Measurements from ENCODE around the gene CFAP107. TPM values are rescaled to one million over a fixed set of nuclear protein-coding genes. Genes with fewer than 3 reads are reported as not detected.

CFAP107 gene
- total and polyA plus RNA-seq, 2 of the 4 experiments (the other 2 are of a cell fraction): not detected

DNA sequence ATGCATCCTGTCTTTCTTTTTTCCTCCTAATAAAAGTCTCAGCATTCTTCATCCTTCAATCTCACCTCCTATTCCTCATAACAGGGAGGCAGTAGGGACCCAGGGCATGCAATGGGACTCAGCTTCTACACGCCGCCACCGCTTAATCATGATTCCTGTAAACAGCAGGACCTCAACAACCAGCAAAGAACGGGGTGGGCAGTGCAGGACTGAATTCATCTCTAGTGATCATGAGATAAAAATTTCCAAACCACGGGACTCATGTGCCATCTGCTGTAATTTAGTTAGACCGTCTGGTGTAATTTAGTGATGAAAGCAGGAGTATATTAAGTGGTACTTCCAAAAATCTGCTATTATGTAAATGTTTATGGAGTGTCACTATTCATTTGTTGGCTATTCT is 32.9 kb downstream of the CFAP107 start:
- no peak overlapping the region for H3K56ac ChIP-seq (ENCODE audit: extremely low read depth, insufficient read depth, low read length)
- no peak overlapping the region for H3K18ac ChIP-seq (ENCODE audit: low read depth, low read length)
- H3K79me1 ChIP-seq (ENCODE audit: low read depth in 1 of 2, low read length in 2 of 2): no peaks in the 10 kb centered on the region
- H3K4ac ChIP-seq (ENCODE audit: low read depth, low read length): no peak overlapping the region
- H3K23ac ChIP-seq (ENCODE audit: low read depth, low read length): no peak overlapping the region
- intact Hi-C loops (cut with micrococcal nuclease) (no loop called here), in situ Hi-C loops (cut with MboI; ENCODE audit: low sequenced_read_pairs) (no loop called here), dilution Hi-C loops (cut with HindIII; ENCODE audit: low sequenced_read_pairs, unreplicated experiment) (no loop called here)
- no TSS peak for BruUV-seq (replicated peaks)
- H3K4me3 ChIP-seq (ENCODE audit: insufficient read depth, low read depth, low read length): no peak overlapping the region
- peaks cover 24% of the 10 kb centered on the region for H3K9me3 ChIP-seq (ENCODE audit: control insufficient read depth, insufficient read depth, low read length)
- no peaks in the 10 kb centered on the region for H3K27me3 ChIP-seq (ENCODE audit: control insufficient read depth, insufficient read depth, low read length)
- ATAC-seq (ENCODE audit: low read depth) (no peak), DNase-seq (no peak)
- H3K4me2 ChIP-seq (ENCODE audit: low read depth, low read length): no peak overlapping the region
- ChIA-PET CTCF (no interaction called here), POLR2A (ENCODE audit: unreplicated experiment) (no interaction called here)
- no peak overlapping the region for H4K91ac ChIP-seq (ENCODE audit: insufficient read depth, low read depth, low read length)
- no peak overlapping the region for H2AK9ac ChIP-seq (replicated peaks; ENCODE audit: low read depth, low read length, poor library complexity)
- no peak overlapping the region for H3K9ac ChIP-seq (ENCODE audit: low read depth, low read length)
- H4K5ac ChIP-seq (ENCODE audit: low read depth, low read length): no peak overlapping the region
- H2BK15ac ChIP-seq (ENCODE audit: low read depth, low read length): no peak overlapping the region
- no peak overlapping the region for H2BK5ac ChIP-seq (ENCODE audit: low read depth, low read length, poor library complexity, severe bottlenecking)
- no peak overlapping the region for H2AFZ ChIP-seq (replicated peaks; ENCODE audit: low read length, poor library complexity)
- no peak overlapping the region for H3K14ac ChIP-seq (replicated peaks; ENCODE audit: low read depth, low read length)
- no peak overlapping the region for H2AK5ac ChIP-seq (ENCODE audit: low read depth, low read length)
- no peaks in the 10 kb centered on the region for H4K20me1 ChIP-seq (ENCODE audit: insufficient read depth, low read length)
- 68% methylated on average over 3 of the region's 6 CpGs; no CpG with 5 or more reads in 1 of the 2 experiments for WGBS, 2 experiments (ENCODE audit: extremely low coverage in 2 of 2, insufficient read length in 1 of 2)
- no peaks in the 10 kb centered on the region for H3K36me3 ChIP-seq (ENCODE audit: control insufficient read depth, insufficient read depth, low read length)
- H2BK20ac ChIP-seq (ENCODE audit: low read depth, low read length): no peak overlapping the region
- no peak for TF ChIP-seq MAFK (IDR thresholded peaks at IDR 0.05; ENCODE audit: low read depth, low read length)
- TF ChIP-seq RAD21 (IDR thresholded peaks at IDR 0.05; ENCODE audit: low read length): no peak
- TF ChIP-seq FOS (IDR thresholded peaks at IDR 0.05; ENCODE audit: low read depth, low read length): no peak
- TF ChIP-seq USF2 (IDR thresholded peaks at IDR 0.05; ENCODE audit: low read depth, low read length): no peak
- TF ChIP-seq CHD1 (IDR thresholded peaks at IDR 0.05; ENCODE audit: low read depth, low read length): no peak
- no peak for TF ChIP-seq MXI1 (IDR thresholded peaks at IDR 0.05; ENCODE audit: borderline replicate concordance, low read depth, low read length)
- no peak for TF ChIP-seq RCOR1 (IDR thresholded peaks at IDR 0.05; ENCODE audit: insufficient replicate concordance, low read length)
- TF ChIP-seq, protein P1, sequence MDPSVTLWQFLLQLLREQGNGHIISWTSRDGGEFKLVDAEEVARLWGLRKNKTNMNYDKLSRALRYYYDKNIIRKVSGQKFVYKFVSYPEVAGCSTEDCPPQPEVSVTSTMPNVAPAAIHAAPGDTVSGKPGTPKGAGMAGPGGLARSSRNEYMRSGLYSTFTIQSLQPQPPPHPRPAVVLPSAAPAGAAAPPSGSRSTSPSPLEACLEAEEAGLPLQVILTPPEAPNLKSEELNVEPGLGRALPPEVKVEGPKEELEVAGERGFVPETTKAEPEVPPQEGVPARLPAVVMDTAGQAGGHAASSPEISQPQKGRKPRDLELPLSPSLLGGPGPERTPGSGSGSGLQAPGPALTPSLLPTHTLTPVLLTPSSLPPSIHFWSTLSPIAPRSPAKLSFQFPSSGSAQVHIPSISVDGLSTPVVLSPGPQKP (IDR thresholded peaks at IDR 0.05; ENCODE audit: borderline replicate concordance, low read depth, low read length): no peak
- TF ChIP-seq SMC3 (IDR thresholded peaks at IDR 0.05; ENCODE audit: low read depth, low read length): no peak
- no peak for TF ChIP-seq POLR2A (IDR thresholded peaks at IDR 0.05; ENCODE audit: low read depth, low read length)
- TF ChIP-seq BHLHE40 (IDR thresholded peaks at IDR 0.05; ENCODE audit: low read depth, low read length): no peak
- TF ChIP-seq MAZ (IDR thresholded peaks at IDR 0.05; ENCODE audit: borderline replicate concordance, low read depth, low read length): no peak
- TF ChIP-seq CEBPB (IDR thresholded peaks at IDR 0.05; ENCODE audit: low read depth, low read length): no peak
- no peak overlapping the region for H2BK120ac ChIP-seq (ENCODE audit: low read depth, low read length)
- H3K27ac ChIP-seq (ENCODE audit: insufficient read depth, low read length): no peak overlapping the region
- no peak overlapping the region for H4K8ac ChIP-seq (ENCODE audit: low read depth in 2 of 2, low read length in 2 of 2)
- H3K9me1 ChIP-seq (ENCODE audit: insufficient read depth, low read length): no peaks in the 10 kb centered on the region
- H3K4me1 ChIP-seq (ENCODE audit: control insufficient read depth, insufficient read depth, low read length): no peaks in the 10 kb centered on the region

All from IMR-90 (cell line).